Erythroblast (primary cell): ENCODE measurements around the gene SDF4.
"Not testable (repeated sequence)": the region's sequence is repeated elsewhere in the genome, so short reads cannot be mapped to it uniquely, and the experiment has no call there.

Experiments used
- DNase-seq, 2 experiments: peaks; one replicate each; lab custom pipeline; 2025; lab: John Stamatoyannopoulos, UW
- GATA1 ChIP-seq: IDR thresholded peaks from 2 replicates; pipeline ENCODE4 v1.6.1; 2011; ENCODE audit warnings: low read depth, mild to moderate bottlenecking, control low read depth, low read length, moderate library complexity
- POLR2A ChIP-seq: IDR thresholded peaks from 2 replicates; pipeline ENCODE4 v1.6.1; 2011; ENCODE audit warnings: mild to moderate bottlenecking, low read length

SDF4 gene

GRCh38 chr1:1204425-1204920, 27.3 kb downstream of the SDF4 start:
- no peak for DNase-seq
- TF ChIP-seq GATA1 (no peak), POLR2A (no peak)

- TF ChIP-seq POLR2A (no peak), GATA1 (no peak)
- DNase-seq, result no peak
Measured at GRCh38 chr1:1203561-1204424, 28.0 kb downstream of the SDF4 start.

- TF ChIP-seq POLR2A (no peak), GATA1 (no peak)
- no peak for DNase-seq
Measured at GRCh38 chr1:1202831-1203560, 28.8 kb downstream of the SDF4 start.

GRCh38 chr1:1200876-1201810, 30.7 kb downstream of the SDF4 start:
- DNase-seq, result no peak
- no peak for TF ChIP-seq GATA1
- TF ChIP-seq POLR2A, result no peak

- no peak for DNase-seq
- TF ChIP-seq POLR2A, result no peak
- no peak for TF ChIP-seq GATA1
Measured at GRCh38 chr1:1199961-1200875, 31.6 kb downstream of the SDF4 start.

GRCh38 chr1:1199141-1199960, 32.5 kb downstream of the SDF4 start:
- DNase-seq, result no peak
- TF ChIP-seq GATA1, result no peak
- no peak for TF ChIP-seq POLR2A

GRCh38 chr1:1198423-1199140, 33.2 kb downstream of the SDF4 start:
- no peak for TF ChIP-seq GATA1
- no peak for TF ChIP-seq POLR2A
- DNase-seq, result no peak

GRCh38 chr1:1197551-1198422, 34.0 kb downstream of the SDF4 start:
- no peak for DNase-seq
- TF ChIP-seq POLR2A (no peak), GATA1 (no peak)

- DNase-seq, result no peak
- no peak for TF ChIP-seq GATA1
- no peak for TF ChIP-seq POLR2A
Measured at GRCh38 chr1:1197188-1197500, 34.7 kb downstream of the SDF4 start.

- no peak for DNase-seq
- TF ChIP-seq GATA1 (no peak), POLR2A (no peak)
Measured at GRCh38 chr1:1196431-1197187, 35.2 kb downstream of the SDF4 start.

GRCh38 chr1:1195726-1196125, 36.1 kb downstream of the SDF4 start:
- not testable (repeated sequence) for DNase-seq
